Measurements from ENCODE around the gene TBC1D28.
"Not testable (repeated sequence)": the region's sequence is repeated elsewhere in the genome, so short reads cannot be mapped to it uniquely, and the experiment has no call there.

DNA sequence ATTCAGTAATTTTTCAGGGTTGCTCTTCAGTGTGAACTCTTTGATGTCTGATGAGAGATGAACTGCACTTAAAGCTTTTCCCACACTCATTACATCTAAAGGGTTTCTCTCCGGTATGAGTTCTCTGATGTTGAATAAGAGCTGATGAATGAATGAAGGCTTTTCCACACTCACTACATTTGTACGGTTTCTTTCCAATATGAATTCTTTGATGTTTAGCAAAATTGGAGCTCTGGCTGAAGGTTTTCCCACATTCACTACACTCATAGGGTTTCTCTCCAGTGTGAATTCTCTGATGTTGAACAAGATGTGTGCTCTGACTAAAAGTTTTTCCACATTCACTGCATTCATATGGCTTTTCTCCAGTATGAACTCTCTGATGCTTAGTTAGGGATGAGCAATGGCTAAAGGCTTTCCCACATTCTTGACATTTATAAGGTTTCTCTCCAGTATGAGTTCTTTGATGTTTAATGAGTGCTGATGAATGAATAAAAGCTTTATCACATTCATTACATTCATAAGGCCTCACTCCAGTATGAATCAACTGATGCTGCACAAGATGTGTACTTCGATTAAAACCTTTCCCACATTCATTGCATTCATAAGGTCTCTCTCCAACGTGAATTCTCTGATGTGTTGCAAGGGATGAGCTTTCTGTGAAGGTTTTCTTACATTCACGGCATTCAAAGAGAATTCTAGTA lies 17.9 kb upstream of the TBC1D28 start:
- TF ChIP-seq, protein P1, sequence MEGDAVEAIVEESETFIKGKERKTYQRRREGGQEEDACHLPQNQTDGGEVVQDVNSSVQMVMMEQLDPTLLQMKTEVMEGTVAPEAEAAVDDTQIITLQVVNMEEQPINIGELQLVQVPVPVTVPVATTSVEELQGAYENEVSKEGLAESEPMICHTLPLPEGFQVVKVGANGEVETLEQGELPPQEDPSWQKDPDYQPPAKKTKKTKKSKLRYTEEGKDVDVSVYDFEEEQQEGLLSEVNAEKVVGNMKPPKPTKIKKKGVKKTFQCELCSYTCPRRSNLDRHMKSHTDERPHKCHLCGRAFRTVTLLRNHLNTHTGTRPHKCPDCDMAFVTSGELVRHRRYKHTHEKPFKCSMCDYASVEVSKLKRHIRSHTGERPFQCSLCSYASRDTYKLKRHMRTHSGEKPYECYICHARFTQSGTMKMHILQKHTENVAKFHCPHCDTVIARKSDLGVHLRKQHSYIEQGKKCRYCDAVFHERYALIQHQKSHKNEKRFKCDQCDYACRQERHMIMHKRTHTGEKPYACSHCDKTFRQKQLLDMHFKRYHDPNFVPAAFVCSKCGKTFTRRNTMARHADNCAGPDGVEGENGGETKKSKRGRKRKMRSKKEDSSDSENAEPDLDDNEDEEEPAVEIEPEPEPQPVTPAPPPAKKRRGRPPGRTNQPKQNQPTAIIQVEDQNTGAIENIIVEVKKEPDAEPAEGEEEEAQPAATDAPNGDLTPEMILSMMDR (IDR thresholded peaks at IDR 0.05), result not testable (repeated sequence)
- not testable (repeated sequence) for TF ChIP-seq POLR2A (IDR thresholded peaks at IDR 0.05)

Data from testis (tissue), 2 donors.